Measurements from ENCODE around the gene CEP112.
"Not testable (repeated sequence)": the region's sequence is repeated elsewhere in the genome, so short reads cannot be mapped to it uniquely, and the experiment has no call there.

The CEP112 gene

GRCh38 chr17:65783845-65784334 lies 408.0 kb downstream of the CEP112 start:
- H3K4me3 ChIP-seq (ENCODE audit: low read depth, low read length), result no peak overlapping the region
- TF ChIP-seq CTCF (IDR thresholded peaks at IDR 0.05; ENCODE audit: control insufficient read depth, extremely low read depth, insufficient read depth), result no peak
- DNase-seq (ENCODE audit: low read depth), result peak; percentile 30

GRCh38 chr17:65782104-65782706 lies 409.7 kb downstream of the CEP112 start:
- DNase-seq (ENCODE audit: low read depth); H3K4me3 ChIP-seq (ENCODE audit: low read depth, low read length): not testable (repeated sequence)

- no peak for DNase-seq (ENCODE audit: low read depth)
- H3K4me3 ChIP-seq (ENCODE audit: low read depth, low read length), result no peak overlapping the region
- no peak for TF ChIP-seq CTCF (IDR thresholded peaks at IDR 0.05; ENCODE audit: control insufficient read depth, extremely low read depth, insufficient read depth)
Measured at GRCh38 chr17:65780111-65780510, 411.8 kb downstream of the CEP112 start.

- TF ChIP-seq CTCF (IDR thresholded peaks at IDR 0.05; ENCODE audit: control insufficient read depth, extremely low read depth, insufficient read depth), result no peak
- no peak overlapping the region for H3K4me3 ChIP-seq (ENCODE audit: low read depth, low read length)
- DNase-seq (ENCODE audit: low read depth), result no peak
Measured at GRCh38 chr17:65776890-65777289, 415.0 kb downstream of the CEP112 start.

GRCh38 chr17:65774787-65775186 lies 417.1 kb downstream of the CEP112 start:
- no peak for DNase-seq (ENCODE audit: low read depth)
- no peak overlapping the region for H3K4me3 ChIP-seq (ENCODE audit: low read depth, low read length)
- TF ChIP-seq CTCF (IDR thresholded peaks at IDR 0.05; ENCODE audit: control insufficient read depth, extremely low read depth, insufficient read depth), result no peak

- TF ChIP-seq CTCF (IDR thresholded peaks at IDR 0.05; ENCODE audit: control insufficient read depth, extremely low read depth, insufficient read depth), result no peak
- DNase-seq (ENCODE audit: low read depth), result no peak
- H3K4me3 ChIP-seq (ENCODE audit: low read depth, low read length), result no peak overlapping the region
Measured at GRCh38 chr17:65772989-65773388, 418.9 kb downstream of the CEP112 start.

GRCh38 chr17:65771704-65772103 lies 420.2 kb downstream of the CEP112 start:
- no peak for DNase-seq (ENCODE audit: low read depth)
- TF ChIP-seq CTCF (IDR thresholded peaks at IDR 0.05; ENCODE audit: control insufficient read depth, extremely low read depth, insufficient read depth), result no peak
- no peak overlapping the region for H3K4me3 ChIP-seq (ENCODE audit: low read depth, low read length)
